Measurements from ENCODE around the gene HSPB7.

DNA sequence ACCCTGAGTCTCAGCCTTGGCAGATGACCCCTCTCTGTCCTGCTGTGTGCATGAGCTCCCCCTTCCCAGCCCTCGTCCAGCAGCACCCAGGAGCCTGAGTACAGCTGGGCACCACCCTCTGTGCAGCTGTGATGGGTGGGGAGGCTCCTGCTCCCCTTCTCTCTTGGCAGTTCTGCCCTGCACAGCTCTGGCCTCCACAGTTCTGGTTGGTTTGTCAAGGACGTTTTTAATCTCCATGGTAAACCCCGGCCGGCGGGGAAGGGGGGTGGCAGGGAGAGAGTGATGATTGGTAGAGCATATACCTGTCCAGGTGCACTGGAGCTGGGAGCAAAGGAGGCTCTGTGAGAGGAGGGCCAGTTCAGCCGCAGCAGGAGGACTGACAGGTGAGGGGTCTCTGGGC is 3.8 kb upstream of the HSPB7 start, which contains the start of gene CLCNKA:
- TF ChIP-seq CTCF (IDR thresholded peaks at IDR 0.05) (no peak), POLR2A (IDR thresholded peaks at IDR 0.05) (no peak), EP300 (IDR thresholded peaks at IDR 0.05) (no peak)
